Subcutaneous abdominal adipose tissue (tissue), 5 donors: ENCODE data around the gene RETREG2.
A peak's percentile ranks its signal among the peaks of the same experiment; 100 is the strongest.

Experiments used
- H3K27ac ChIP-seq: one replicate; pipeline ENCODE4 v1.7.0; 2013; ENCODE audit warnings: low read depth, mild to moderate bottlenecking, inconsistent platforms, low read length, moderate library complexity
- H3K27me3 ChIP-seq, 5 donors: one replicate each; pipeline ENCODE4 v1.7.0; 2013; ENCODE audit warnings: low read length in 5 of 5, inconsistent platforms in 1 of 5; ENCODE audit not compliant: control insufficient read depth in 5 of 5, insufficient read depth in 4 of 5
- H3K36me3 ChIP-seq, 5 donors: one replicate each; pipeline ENCODE4 v1.7.0; 2013; ENCODE audit warnings: low read length in 5 of 5; ENCODE audit not compliant: control insufficient read depth in 5 of 5, insufficient read depth in 5 of 5
- H3K4me1 ChIP-seq, 5 donors: one replicate each; pipeline ENCODE4 v1.7.0; 2013; ENCODE audit warnings: low read length in 5 of 5, mild to moderate bottlenecking in 3 of 5, moderate library complexity in 1 of 5; ENCODE audit not compliant: control insufficient read depth in 5 of 5, insufficient read depth in 5 of 5
- H3K4me3 ChIP-seq, 5 donors: one replicate each; pipeline ENCODE4 v1.7.0; 2013; ENCODE audit warnings: low read length in 5 of 5, low read depth in 1 of 5
- H3K9ac ChIP-seq, 5 donors: one replicate each; pipeline ENCODE4 v1.7.0; 2013; ENCODE audit warnings: low read length in 5 of 5, mild to moderate bottlenecking in 4 of 5, moderate library complexity in 3 of 5
- H3K9me3 ChIP-seq, 5 donors: one replicate each; pipeline ENCODE4 v1.7.0; 2013; ENCODE audit warnings: low read length in 5 of 5; ENCODE audit not compliant: control insufficient read depth in 5 of 5
- donor health status: healthy.
- donor health status: healthy.
- donor health status: healthy.
- donor health status: healthy.
- donor health status: healthy.

Gene RETREG2

DNA sequence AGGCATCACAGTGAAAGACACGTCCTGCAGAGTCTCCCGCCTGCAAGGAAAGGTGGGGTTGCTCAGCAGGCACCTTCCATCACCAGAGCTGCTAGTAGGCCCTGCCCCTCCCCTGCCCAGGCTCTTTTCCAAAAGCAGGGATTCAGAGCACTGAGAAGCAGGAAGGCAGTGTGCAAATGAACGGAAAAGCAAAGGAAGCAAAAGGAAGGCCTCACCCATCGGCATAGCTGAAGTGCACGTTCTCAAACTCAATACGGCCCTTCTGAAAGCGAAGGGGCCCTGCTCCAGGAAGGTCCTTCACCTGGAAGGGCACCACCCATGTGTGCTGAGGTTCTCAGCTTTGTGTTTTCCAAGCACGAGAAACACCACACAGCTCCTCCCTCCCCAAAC lies 34.9 kb downstream of the RETREG2 start:
- Histone ChIP-seq H3K4me3 (no peak overlapping the region), H3K4me1 (peaks cover 0 to 24% (median 22%) of the 10 kb centered on the region in 5 donors), H3K36me3 (peaks cover 0 to 72% (median 64%) of the 10 kb centered on the region in 5 donors), H3K9me3 (no peaks in the 10 kb centered on the region), H3K27me3 (no peaks in the 10 kb centered on the region), H3K27ac (no peak overlapping the region), H3K9ac (no peak overlapping the region)

DNA sequence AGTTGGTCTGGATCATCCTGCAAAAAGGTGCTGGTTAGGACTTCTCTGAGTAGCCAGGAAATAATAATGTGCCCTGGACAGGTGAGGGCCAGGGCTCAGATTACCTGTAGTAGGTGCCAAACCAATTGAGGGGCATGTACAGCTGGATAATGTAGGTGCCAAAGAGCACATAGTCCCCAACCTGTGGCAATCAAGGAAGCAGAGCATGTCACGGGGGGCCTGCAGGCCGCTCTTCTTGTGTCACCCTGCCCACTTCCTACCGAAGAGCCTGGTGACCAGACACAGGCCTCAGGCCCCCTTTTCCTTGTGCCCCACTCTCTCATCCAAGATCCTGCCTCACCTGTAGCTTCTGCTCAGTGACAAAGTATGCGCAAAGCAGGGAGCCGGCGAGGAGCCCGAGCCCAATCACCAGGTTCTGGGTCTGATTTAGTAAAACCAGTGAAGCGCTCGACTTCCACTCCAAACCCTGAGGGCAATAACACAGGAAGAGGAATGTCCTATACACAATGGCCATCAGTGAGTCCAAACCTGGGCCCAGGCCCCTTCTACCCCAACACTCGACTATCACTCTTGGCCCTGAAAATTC lies 35.5 kb downstream of the RETREG2 start:
- Histone ChIP-seq H3K36me3 (peaks cover 0 to 67% (median 59%) of the 10 kb centered on the region in 5 donors), H3K27me3 (no peaks in the 10 kb centered on the region), H3K9ac (no peak overlapping the region), H3K4me1 (peaks cover 0 to 27% (median 23%) of the 10 kb centered on the region in 5 donors), H3K4me3 (no peak overlapping the region), H3K27ac (no peak overlapping the region), H3K9me3 (no peaks in the 10 kb centered on the region)

DNA sequence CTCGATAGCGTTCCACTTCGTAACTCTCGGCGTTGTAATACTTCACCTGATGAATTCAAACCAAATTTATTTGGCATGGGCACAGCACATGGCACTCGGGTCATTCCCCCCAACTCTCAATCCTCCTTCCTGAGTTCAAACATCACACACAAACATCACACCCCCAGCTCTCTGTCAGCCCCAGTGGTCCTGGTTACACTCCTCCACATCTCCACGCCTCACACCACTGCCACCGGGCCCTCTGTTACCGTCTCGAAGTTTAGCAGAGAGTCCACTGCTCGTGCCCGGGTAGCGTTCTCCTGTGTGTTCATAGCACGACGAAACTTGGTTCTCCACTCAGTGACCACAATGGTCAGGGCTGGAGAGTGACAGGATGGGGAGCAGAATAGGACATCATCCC lies 36.1 kb downstream of the RETREG2 start:
- no peaks in the 10 kb centered on the region for H3K9me3 ChIP-seq
- no peaks in the 10 kb centered on the region for H3K27me3 ChIP-seq
- H3K4me3 ChIP-seq, result no peak overlapping the region
- H3K9ac ChIP-seq, result no peak overlapping the region
- H3K36me3 ChIP-seq, result peaks cover 0 to 61% (median 53%) of the 10 kb centered on the region in 5 donors
- no peak overlapping the region for H3K27ac ChIP-seq
- peaks cover 0 to 32% (median 28%) of the 10 kb centered on the region in 5 donors for H3K4me1 ChIP-seq

DNA sequence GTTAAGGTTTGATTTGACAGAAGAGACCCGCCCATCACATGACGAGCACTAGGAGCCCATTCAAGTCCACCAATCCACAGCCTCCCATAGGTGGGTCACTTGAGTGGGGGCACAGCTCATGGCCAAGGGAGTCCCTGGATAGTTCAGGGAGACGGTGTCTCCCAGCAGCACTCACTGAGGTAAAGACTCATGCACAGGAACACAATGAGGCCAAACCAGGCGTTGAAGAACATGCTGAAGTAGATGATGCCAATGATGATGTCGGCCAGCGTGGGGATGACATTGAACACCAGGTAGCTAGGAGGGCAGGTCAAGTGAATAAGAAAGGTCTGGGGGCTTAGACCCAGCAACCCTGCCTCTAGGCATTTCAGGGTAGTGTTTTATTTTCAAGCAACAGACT lies 36.7 kb downstream of the RETREG2 start:
- no peaks in the 10 kb centered on the region for H3K9me3 ChIP-seq
- peaks cover 0 to 57% (median 48%) of the 10 kb centered on the region in 5 donors for H3K36me3 ChIP-seq
- H3K27ac ChIP-seq, result no peak overlapping the region
- no peak overlapping the region for H3K4me3 ChIP-seq
- peaks cover 2 to 37% (median 34%) of the 10 kb centered on the region in 5 donors for H3K4me1 ChIP-seq
- H3K9ac ChIP-seq, result no peak overlapping the region
- no peaks in the 10 kb centered on the region for H3K27me3 ChIP-seq

DNA sequence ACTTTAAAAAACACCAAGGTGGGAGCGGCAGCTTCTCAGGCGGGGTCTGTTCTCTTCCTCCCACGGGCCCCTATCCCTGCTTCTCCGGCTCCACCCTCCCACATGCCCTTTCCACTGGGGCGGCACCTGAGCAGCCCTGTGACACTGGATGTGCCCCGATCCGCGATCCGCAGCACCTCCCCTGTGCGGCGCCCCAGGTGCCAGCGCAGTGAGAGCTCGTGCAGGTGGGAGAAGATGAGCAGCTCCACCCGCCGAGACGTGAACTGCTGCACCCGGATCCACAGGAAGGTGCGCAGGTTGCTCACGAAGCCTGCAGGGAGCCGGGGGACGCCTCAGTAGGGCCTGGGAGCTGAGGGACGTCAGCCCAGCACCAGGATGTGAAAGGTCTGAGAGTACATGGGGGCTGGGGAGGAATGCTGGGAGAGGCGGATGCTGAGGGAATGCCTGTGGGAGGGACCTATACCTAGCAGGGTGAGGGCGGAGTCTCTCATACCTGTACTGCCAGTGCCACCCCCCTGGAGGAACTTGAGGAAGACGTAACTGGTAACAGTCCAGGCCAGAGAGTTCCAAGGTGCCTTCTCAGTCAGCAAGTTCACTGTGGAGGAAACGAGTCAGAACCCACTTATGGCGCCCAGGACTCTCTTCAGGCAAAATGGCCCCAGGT lies 37.9 kb downstream of the RETREG2 start:
- H3K4me3 ChIP-seq, result no peak overlapping the region
- no peak overlapping the region for H3K9ac ChIP-seq
- no peaks in the 10 kb centered on the region for H3K27me3 ChIP-seq
- H3K4me1 ChIP-seq, result peaks cover 2 to 38% (median 37%) of the 10 kb centered on the region in 5 donors
- H3K36me3 ChIP-seq, result peaks cover 0 to 57% (median 49%) of the 10 kb centered on the region in 5 donors
- no peaks in the 10 kb centered on the region for H3K9me3 ChIP-seq
- no peak overlapping the region for H3K27ac ChIP-seq

DNA sequence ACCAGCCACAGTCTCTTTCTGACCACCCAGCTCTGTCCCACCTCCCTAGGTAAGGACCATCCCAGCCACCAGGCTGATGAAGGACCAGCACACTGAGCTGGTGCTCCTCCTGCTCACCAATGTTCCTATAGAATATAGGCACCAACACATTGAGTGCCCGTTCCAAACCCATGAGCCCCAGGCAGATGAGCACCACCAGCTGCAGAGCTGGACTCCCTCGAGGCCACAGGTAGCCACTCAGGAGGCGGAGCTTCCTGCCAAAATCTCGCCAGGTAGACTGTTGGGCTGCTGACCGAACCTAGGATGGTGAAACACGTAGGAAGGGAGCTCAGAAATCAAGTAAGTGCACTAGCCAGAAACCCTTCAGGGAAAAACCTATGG lies 38.5 kb downstream of the RETREG2 start:
- Histone ChIP-seq H3K9me3 (no peaks in the 10 kb centered on the region), H3K4me1 (peaks cover 2 to 38% (median 34%) of the 10 kb centered on the region in 5 donors), H3K36me3 (peaks cover 4 to 60% (median 53%) of the 10 kb centered on the region in 5 donors), H3K9ac (peak overlapping the region in 1 of 5 donors; percentile 20), H3K4me3 (no peak overlapping the region), H3K27ac (no peak overlapping the region), H3K27me3 (no peaks in the 10 kb centered on the region)

DNA sequence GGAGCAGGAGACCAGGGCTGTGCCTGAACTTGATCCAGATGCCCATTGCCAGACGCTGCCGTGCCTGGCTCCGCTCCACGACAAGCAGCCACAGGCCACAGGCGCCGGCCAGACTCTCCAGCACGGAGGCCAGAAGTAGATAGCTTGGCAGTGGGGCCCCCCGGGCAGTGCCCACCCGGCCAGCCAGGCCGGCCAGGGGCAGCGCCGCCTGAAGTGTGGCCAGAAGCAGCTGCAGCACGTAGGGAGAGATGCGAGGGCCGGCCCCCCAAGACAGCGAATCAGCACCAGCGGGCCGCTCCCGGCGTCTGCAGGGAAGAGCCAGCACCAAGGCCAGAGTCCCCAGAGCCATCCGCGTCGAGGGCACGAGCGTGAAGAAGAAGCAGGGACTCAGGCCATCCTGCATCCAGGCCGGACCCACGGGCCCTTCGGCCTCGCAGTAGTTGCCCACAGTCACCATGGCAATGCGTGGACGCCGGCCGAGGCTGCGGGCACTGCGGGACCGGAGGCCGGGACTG lies 40.2 kb downstream of the RETREG2 start:
- no peaks in the 10 kb centered on the region for H3K27me3 ChIP-seq
- H3K4me3 ChIP-seq, result peak overlapping the region; percentile 65 to 74 (median 67)
- no peaks in the 10 kb centered on the region for H3K9me3 ChIP-seq
- H3K27ac ChIP-seq, result peak overlapping the region; percentile 92
- peak overlapping the region; percentile 48 to 82 (median 68) for H3K9ac ChIP-seq
- H3K4me1 ChIP-seq, result peaks cover 2 to 38% (median 34%) of the 10 kb centered on the region in 5 donors
- peaks cover 4 to 65% (median 58%) of the 10 kb centered on the region in 5 donors for H3K36me3 ChIP-seq

DNA sequence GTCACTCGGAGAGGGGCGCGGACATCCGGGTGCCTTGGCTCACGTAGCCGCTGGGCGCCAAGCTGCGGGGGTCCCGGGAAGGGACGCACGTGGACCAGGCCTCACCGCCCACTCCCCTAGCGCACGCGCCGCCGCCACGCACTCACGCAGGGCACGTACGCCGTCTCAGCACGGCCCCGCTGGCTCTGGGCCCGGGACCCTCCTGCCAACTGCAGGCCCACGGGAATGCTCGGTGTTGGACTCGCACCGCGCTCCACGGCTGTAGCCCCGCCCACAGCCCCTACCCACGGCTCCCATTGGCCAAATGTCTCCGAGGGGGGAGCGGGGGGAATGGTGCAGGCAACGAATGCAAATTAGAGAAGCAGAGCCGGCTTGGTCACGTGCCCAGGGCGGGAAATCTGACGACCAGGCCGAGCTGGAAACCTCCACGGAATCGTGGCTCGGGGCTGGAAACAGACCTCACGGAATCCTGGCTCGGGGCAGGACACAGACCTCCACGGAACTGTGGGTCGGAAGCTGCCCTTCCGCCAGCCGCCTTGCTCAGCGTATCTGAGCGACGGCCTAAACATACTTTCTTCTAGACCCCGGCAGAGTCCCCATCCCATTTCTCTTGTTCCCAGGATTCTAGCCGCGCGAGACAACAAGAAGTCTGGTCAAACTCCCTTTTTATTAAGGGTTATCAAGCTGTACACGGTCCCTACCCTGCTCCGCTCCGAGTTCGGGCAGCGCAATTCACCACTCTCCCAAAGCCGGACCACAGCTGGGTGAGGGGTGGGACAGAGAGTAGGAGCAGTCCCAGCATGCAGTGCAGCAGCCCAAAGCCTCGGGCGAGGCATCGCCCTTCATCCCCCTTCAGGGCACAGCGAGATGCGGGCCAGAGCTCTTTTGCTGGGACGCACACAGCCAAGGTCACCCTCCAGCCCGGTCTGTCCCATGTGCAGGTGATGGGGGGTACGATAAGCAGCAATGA lies 40.9 kb downstream of the RETREG2 start, which contains the start of gene ABCB6:
Gene ABCB6, minus strand, starts transcription at position 227 of the 970 bp plus-strand sequence. CDS start 285 bp downstream, outside the sequence.
- no peaks in the 10 kb centered on the region for H3K27me3 ChIP-seq
- peaks cover 4 to 66% (median 58%) of the 10 kb centered on the region in 5 donors for H3K36me3 ChIP-seq
- peaks cover 4 to 38% (median 34%) of the 10 kb centered on the region in 5 donors for H3K4me1 ChIP-seq

DNA sequence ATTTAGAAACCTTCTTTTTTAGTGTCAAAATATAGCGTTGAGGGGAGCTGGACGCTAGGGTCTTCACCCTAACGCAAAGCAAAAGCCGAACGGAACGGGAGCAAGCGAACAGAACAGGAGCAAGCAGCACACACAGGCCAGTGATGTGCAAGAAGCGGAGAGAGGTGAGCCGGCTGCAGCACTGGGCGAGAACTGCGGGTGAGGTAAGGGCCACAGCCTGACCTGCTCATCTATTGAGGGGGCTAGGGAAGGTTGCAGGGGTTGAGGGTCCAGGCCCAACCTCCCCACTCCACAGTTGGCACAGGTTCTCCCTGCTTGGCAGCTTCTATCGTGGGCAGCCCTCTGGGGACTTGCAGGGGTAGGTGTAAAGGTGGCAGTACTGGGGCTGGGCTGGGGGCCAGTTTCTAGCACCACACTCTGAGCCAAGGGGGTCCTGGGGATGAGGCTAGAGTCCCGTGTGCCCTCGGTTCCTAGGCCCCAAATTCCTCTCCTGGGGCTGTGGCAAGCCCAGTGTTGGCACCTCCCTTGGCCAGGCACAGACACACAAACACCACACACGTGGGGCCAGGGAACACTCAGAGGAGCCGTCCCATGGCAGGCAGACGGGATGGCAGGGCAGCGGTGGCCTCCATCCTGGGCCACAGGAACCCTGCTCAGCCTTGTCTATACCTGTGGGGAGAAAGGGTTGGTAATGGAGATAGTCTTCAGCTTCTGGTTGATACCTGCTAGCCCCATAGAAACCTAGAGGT lies 41.9 kb downstream of the RETREG2 start:
- Histone ChIP-seq H3K27me3 (no peaks in the 10 kb centered on the region), H3K9ac (peak overlapping the region in 2 of 5 donors; percentile 68 to 77), H3K27ac (no peak overlapping the region), H3K4me3 (peak overlapping the region in 2 of 5 donors; percentile 67 to 74), H3K4me1 (peaks cover 4 to 38% (median 34%) of the 10 kb centered on the region in 5 donors), H3K9me3 (no peaks in the 10 kb centered on the region), H3K36me3 (peaks cover 4 to 66% (median 58%) of the 10 kb centered on the region in 5 donors)

More for the DNA sequence above, 40.9 kb downstream of the RETREG2 start, which contains the start of gene ABCB6:
- Histone ChIP-seq H3K9ac (peak within 1 kb of the TSS; percentile 48 to 82 (median 68)), H3K27ac (peak within 1 kb of the TSS; percentile 92), H3K4me3 (peak within 1 kb of the TSS; percentile 65 to 74 (median 67)), H3K9me3 (no peaks in the 10 kb centered on the region)
